Lower leg skin (tissue), 4 donors: ENCODE results near the gene PRSS22. TPM values are rescaled to one million over a fixed set of nuclear protein-coding genes. Genes with fewer than 3 reads are reported as not detected.
A peak's percentile ranks its signal among the peaks of the same experiment; 100 is the strongest.

Experiments
- DNase-seq, 2 donors: peaks; one replicate each; pipeline ENCODE4 v3.0.0-alpha.2; 2019; ENCODE audit warnings: low spot score in 2 of 2
- H3K4me3 ChIP-seq: fragments of 200-600 bp; sonication (generic); 2 replicates; pipeline ENCODE4 v1.5.1; 2017; ENCODE audit warnings: mild to moderate bottlenecking, low read depth; ENCODE audit not compliant: poor library complexity, severe bottlenecking
- POLR2A ChIP-seq, 2 donors: fragments of 450-650 bp; IDR thresholded peaks; one replicate each; pipeline ENCODE4 v1.6.1; 2016 to 2017; ENCODE audit warnings: antibody characterized with exemption in 2 of 2, mild to moderate bottlenecking in 1 of 2, moderate library complexity in 1 of 2
- WGBS, 2 donors: methylation state at CpG; one replicate each; pipeline ENCODE4 v1.1.5; 2018; 5-methylcytosine and 5-hydroxymethylcytosine counted together
- intact Hi-C: fragments of 100-400 bp; cut with DNase I; formaldehyde crosslinking; loops from one replicate; pipeline ENCODE4 v1.15.0; 2023; ENCODE audit warnings: low total_unique reads
- total RNA-seq, 4 donors: library from RNA; depleted of rRNA; stranded (reverse); fragments of >200 nt; gene quantifications; one replicate each; pipeline ENCODE4 v1.1.0, GENCODE V29; 2016
- TF ChIP-seq, protein P1 (sequence below), 3 donors: fragments of 450-650 bp; IDR thresholded peaks; one replicate each; pipeline ENCODE4 v1.5.1; 2016; ENCODE audit warnings: antibody characterized with exemption in 3 of 3, mild to moderate bottlenecking in 3 of 3, moderate library complexity in 2 of 3

PRSS22 gene
- total RNA-seq, 4 donors from 2014 or later = 2.3 to 6.7 (median 4.6) TPM

DNA sequence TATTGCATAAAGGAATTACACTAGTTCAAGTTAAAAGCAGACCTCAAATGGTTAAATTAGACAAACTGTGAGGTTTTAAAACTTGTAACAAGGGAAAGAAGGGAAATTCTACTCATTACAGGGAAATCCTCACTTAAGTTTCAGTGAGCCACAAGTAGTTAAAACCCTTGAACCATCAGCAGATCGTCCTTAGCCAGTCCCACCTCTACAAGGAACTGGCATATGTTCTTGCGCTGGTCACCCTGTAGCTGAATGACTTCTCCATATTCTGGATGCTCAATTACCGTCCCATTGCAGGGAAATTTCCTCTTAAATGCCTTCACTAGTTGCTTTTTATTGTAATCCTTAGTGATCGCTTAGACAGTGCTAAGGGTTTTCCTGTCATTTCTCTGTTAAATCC, 35.5 kb downstream of the PRSS22 start:
- TF ChIP-seq POLR2A (IDR thresholded peaks at IDR 0.05) = no peak
- TF ChIP-seq, protein P1, sequence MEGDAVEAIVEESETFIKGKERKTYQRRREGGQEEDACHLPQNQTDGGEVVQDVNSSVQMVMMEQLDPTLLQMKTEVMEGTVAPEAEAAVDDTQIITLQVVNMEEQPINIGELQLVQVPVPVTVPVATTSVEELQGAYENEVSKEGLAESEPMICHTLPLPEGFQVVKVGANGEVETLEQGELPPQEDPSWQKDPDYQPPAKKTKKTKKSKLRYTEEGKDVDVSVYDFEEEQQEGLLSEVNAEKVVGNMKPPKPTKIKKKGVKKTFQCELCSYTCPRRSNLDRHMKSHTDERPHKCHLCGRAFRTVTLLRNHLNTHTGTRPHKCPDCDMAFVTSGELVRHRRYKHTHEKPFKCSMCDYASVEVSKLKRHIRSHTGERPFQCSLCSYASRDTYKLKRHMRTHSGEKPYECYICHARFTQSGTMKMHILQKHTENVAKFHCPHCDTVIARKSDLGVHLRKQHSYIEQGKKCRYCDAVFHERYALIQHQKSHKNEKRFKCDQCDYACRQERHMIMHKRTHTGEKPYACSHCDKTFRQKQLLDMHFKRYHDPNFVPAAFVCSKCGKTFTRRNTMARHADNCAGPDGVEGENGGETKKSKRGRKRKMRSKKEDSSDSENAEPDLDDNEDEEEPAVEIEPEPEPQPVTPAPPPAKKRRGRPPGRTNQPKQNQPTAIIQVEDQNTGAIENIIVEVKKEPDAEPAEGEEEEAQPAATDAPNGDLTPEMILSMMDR (IDR thresholded peaks at IDR 0.05) = no peak
- H3K4me3 ChIP-seq = no peak overlapping the region
- intact Hi-C loops = no loop called here
- WGBS, 2 donors = 62% methylated on average over 4 of the region's 4 CpGs
- DNase-seq = no peak

GRCh38 chr16:2822158-2822495, 35.8 kb downstream of the PRSS22 start:
- peak in 1 of 2 donors; percentile 74 for DNase-seq
- WGBS, 2 donors = 73 to 79% methylated on average over 8 of the region's 8 CpGs
- no peak for TF ChIP-seq POLR2A (IDR thresholded peaks at IDR 0.05)
- TF ChIP-seq, protein P1 (IDR thresholded peaks at IDR 0.05) = no peak
- intact Hi-C loops = no loop called here
- no peak overlapping the region for H3K4me3 ChIP-seq

GRCh38 chr16:2821487-2822157, 36.3 kb downstream of the PRSS22 start:
- 70 to 71% methylated on average over 9 of the region's 9 CpGs for WGBS, 2 donors
- H3K4me3 ChIP-seq = no peak overlapping the region
- intact Hi-C loops = no loop called here
- TF ChIP-seq, protein P1 (IDR thresholded peaks at IDR 0.05) = no peak
- no peak for TF ChIP-seq POLR2A (IDR thresholded peaks at IDR 0.05)
- DNase-seq = no peak

DNA sequence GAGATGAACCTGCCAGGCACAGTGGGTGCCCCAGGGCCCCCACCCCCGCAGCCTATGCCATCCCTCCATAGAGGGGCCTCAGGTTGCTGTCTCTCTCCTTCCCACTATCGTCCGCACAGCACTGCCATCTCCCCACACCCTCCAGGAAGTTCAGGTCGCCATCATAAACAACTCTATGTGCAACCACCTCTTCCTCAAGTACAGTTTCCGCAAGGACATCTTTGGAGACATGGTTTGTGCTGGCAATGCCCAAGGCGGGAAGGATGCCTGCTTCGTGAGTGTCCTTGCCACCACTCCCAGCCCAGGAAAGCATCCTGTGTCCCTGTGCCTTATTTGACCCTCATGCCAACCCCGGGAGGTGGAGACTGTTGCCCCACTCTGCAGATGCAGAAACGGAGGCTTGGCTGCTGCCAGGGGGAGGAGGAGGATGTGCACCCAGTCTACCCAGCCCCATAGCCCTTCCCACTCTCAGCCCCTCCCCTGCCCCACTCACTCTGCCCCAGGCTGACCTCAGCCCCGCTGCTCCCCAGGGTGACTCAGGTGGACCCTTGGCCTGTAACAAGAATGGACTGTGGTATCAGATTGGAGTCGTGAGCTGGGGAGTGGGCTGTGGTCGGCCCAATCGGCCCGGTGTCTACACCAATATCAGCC, 37.0 kb downstream of the PRSS22 start:
- DNase-seq = no peak
- WGBS, 2 donors = 71 to 75% methylated on average over 14 of the region's 14 CpGs
- no peak for TF ChIP-seq POLR2A (IDR thresholded peaks at IDR 0.05)
- TF ChIP-seq, protein P1 (IDR thresholded peaks at IDR 0.05) = no peak
- intact Hi-C loops = no loop called here
- no peak overlapping the region for H3K4me3 ChIP-seq

- WGBS, 2 donors = 62 to 65% methylated on average over 13 to 15 of the region's 17 CpGs
- H3K4me3 ChIP-seq = no peak overlapping the region
- intact Hi-C loops = no loop called here
- TF ChIP-seq, protein P1 (IDR thresholded peaks at IDR 0.05) = no peak
- no peak for TF ChIP-seq POLR2A (IDR thresholded peaks at IDR 0.05)
- no peak for DNase-seq
These were observed 37.8 kb downstream of the PRSS22 start for GRCh38 chr16:2819939-2820835.
